ENCODE measurements around the gene CACNG1. TPM values are rescaled to one million over a fixed set of nuclear protein-coding genes. Genes with fewer than 3 reads are reported as not detected.
"Not testable (repeated sequence)": the region's sequence is repeated elsewhere in the genome, so short reads cannot be mapped to it uniquely, and the experiment has no call there.

CACNG1 gene
- total RNA-seq, 1 donor from 2014 or later, result not detected

GRCh38 chr17:67093348-67093747, 49.0 kb downstream of the CACNG1 start:
- peaks cover 6% of the 10 kb centered on the region for H3K4me1 ChIP-seq
- no peaks in the 10 kb centered on the region for H3K27me3 ChIP-seq (ENCODE audit: low read depth)
- no peak overlapping the region for H3K27ac ChIP-seq (replicated peaks)
- H3K9me3 ChIP-seq (replicated peaks), result no peaks in the 10 kb centered on the region
- no peak overlapping the region for H3K4me3 ChIP-seq
- H3K36me3 ChIP-seq, result no peaks in the 10 kb centered on the region
- no peak for DNase-seq
- intact Hi-C loops (cut with micrococcal nuclease), result no loop called here
- TF ChIP-seq CTCF (IDR thresholded peaks at IDR 0.05; ENCODE audit: borderline replicate concordance), result no peak

DNA sequence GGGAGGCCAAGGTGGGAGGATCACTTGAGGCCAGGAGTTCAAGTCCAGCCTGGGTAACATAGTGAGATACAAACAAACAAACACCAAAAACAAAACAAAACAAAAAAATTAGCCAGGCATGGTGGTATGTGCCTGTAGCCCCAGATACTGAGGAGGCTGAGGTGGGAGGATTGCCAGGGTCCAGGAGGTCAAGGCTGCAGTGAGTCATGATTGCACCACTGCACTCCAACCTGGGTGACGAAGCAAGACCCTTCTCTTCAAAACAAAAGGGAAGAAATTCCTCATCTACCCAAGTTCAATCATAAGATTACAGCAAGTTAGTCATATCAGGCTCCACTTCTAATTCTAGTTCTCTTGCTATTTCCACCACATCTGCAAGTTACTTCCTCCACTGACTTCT, 50.9 kb downstream of the CACNG1 start:
- DNase-seq; H3K36me3 ChIP-seq; H3K4me1 ChIP-seq; intact Hi-C loops (cut with micrococcal nuclease); H3K27ac ChIP-seq (replicated peaks); H3K4me3 ChIP-seq; H3K27me3 ChIP-seq (ENCODE audit: low read depth); H3K9me3 ChIP-seq (replicated peaks): not testable (repeated sequence)

DNA sequence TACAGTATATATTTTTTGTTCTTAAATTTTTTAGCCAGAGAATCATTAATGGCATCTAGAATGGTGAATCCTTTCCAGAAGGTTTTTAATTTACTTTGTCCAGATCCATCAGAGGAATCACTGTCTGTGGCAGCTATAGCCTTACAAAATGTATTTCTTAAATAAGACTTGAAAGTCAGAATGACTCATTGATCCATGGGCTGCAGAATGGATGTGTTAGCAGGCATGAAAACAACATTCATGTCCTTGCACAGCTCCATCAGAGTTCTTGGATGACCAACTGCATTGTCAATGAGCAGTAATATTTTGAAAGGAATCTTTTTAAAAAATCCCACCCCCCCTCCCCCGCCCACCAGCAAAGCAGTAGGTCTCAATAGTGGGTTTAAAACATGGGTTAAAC, 51.4 kb downstream of the CACNG1 start:
- Histone ChIP-seq H3K4me3 (no peak overlapping the region), H3K27me3 (ENCODE audit: low read depth) (no peaks in the 10 kb centered on the region), H3K4me1 (peaks cover 6% of the 10 kb centered on the region), H3K27ac (replicated peaks) (no peak overlapping the region), H3K9me3 (replicated peaks) (no peaks in the 10 kb centered on the region), H3K36me3 (peaks cover 5% of the 10 kb centered on the region)
- intact Hi-C loops (cut with micrococcal nuclease), result no loop called here
- TF ChIP-seq CTCF (IDR thresholded peaks at IDR 0.05; ENCODE audit: borderline replicate concordance), result no peak
- no peak for DNase-seq

DNA sequence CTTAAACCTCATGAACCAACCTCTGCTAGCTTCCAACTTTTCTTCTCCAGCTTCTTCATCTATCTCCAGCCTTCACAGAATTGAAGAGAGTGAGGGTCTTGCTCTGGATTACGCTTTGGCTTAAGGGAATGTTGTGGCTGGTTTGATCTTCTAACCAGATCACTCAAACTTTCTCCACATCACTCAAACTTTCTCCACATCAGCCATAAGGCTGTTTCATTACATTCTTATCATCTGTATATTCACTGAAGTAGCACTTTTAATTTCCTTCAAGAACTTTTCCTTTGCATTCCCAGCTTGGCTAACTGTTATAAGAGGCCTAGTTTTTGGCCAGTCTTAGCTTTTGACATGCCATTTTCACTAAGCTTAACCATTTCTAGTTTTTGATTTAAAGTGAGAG, 52.3 kb downstream of the CACNG1 start:
- Histone ChIP-seq H3K27ac (replicated peaks) (no peak overlapping the region), H3K27me3 (ENCODE audit: low read depth) (no peaks in the 10 kb centered on the region), H3K4me1 (peaks cover 6% of the 10 kb centered on the region), H3K36me3 (peaks cover 8% of the 10 kb centered on the region), H3K4me3 (no peak overlapping the region), H3K9me3 (replicated peaks) (no peaks in the 10 kb centered on the region)
- TF ChIP-seq CTCF (IDR thresholded peaks at IDR 0.05; ENCODE audit: borderline replicate concordance), result no peak
- intact Hi-C loops (cut with micrococcal nuclease), result no loop called here
- DNase-seq, result no peak

GRCh38 chr17:67098006-67098405, 53.7 kb downstream of the CACNG1 start:
- H3K36me3 ChIP-seq, result peaks cover 8% of the 10 kb centered on the region
- no peak overlapping the region for H3K4me3 ChIP-seq
- DNase-seq, result no peak
- no peaks in the 10 kb centered on the region for H3K9me3 ChIP-seq (replicated peaks)
- no peaks in the 10 kb centered on the region for H3K27me3 ChIP-seq (ENCODE audit: low read depth)
- intact Hi-C loops (cut with micrococcal nuclease), result no loop called here
- no peak overlapping the region for H3K27ac ChIP-seq (replicated peaks)
- TF ChIP-seq CTCF (IDR thresholded peaks at IDR 0.05; ENCODE audit: borderline replicate concordance), result no peak
- H3K4me1 ChIP-seq, result peaks cover 12% of the 10 kb centered on the region

DNA sequence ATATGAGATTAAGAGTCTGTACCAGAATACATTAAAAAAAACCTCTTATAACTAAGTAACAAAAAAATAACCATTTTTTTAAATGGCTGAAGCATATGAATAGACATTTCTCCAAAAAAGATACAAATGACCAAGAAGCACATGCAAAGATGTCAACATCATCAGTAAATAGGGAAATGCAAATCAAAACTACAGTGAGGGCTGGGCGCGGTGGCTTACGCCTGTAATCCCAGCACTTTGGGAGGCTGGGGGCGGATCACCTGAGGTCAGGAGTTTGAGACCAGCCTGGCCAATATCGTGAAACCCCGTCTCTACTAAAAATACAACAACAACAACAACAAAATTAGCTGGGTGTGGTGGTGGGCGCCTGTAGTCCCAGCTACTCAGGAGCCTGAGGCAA, 60.3 kb downstream of the CACNG1 start:
- intact Hi-C loops (cut with micrococcal nuclease), result not testable (repeated sequence)

DNA sequence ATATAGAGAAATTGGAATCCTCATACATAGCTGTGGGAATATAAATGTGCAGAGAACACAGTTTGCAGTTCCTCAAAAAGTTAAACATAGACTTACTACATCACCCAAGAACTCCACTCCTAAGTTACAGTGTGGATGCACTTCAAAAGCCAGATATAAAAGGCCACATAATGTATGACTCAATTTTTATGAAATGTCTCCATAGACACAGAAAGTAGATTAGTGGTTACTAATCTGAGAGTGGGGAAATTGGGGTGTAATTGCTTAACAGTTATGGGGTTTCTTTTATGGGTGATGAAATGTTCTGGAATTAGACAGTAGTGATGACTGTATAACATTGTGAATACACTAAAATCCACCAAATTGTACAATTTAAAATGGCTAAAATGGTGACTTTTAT, 60.9 kb downstream of the CACNG1 start:
- no peak for DNase-seq
- intact Hi-C loops (cut with micrococcal nuclease), result no loop called here
- H3K36me3 ChIP-seq, result peaks cover 69% of the 10 kb centered on the region
- H3K4me3 ChIP-seq, result no peak overlapping the region
- H3K27ac ChIP-seq (replicated peaks), result no peak overlapping the region
- no peaks in the 10 kb centered on the region for H3K9me3 ChIP-seq (replicated peaks)
- no peaks in the 10 kb centered on the region for H3K27me3 ChIP-seq (ENCODE audit: low read depth)
- peaks cover 11% of the 10 kb centered on the region for H3K4me1 ChIP-seq
- no peak for TF ChIP-seq CTCF (IDR thresholded peaks at IDR 0.05; ENCODE audit: borderline replicate concordance)

More for the DNA sequence above, 60.3 kb downstream of the CACNG1 start:
- Histone ChIP-seq H3K36me3 (peaks cover 63% of the 10 kb centered on the region), H3K4me1 (peaks cover 11% of the 10 kb centered on the region)
- not testable (repeated sequence) for H3K4me3 ChIP-seq; DNase-seq; H3K27ac ChIP-seq (replicated peaks); H3K27me3 ChIP-seq (ENCODE audit: low read depth); H3K9me3 ChIP-seq (replicated peaks)

Measured in left ventricle myocardium inferior (tissue), 1 donor.